HCT116 (cell line): Measurements from ENCODE around the gene SUN5. TPM values are rescaled to one million over a fixed set of nuclear protein-coding genes. Genes with fewer than 3 reads are reported as not detected.

ENCODE experiments used
- ATAC-seq: fragments of 200-7000 bp; cut with Tn5 transposase; 2 replicates; pipeline ENCODE4 v1.9.1; 2020; ENCODE audit warnings: mild to moderate bottlenecking, moderate library complexity
- BruUV-seq: library from RNA; stranded (reverse); fragments of 400-500 nt; replicated peaks from 2 replicates; lab custom pipeline; 2021; lab: Mats Ljungman, UMichigan
- CTCF ChIA-PET: fragments of 300-600 bp; sonication (Branson Sonifier 250); formaldehyde crosslinking; loops from one replicate; lab custom pipeline; 2021; ENCODE audit warnings: antibody characterized with exemption; lab: Charles Lee
- POLR2A ChIA-PET: fragments of 300-600, 350-600 bp; sonication (Branson Sonifier 250); formaldehyde crosslinking; loops from one replicate; lab custom pipeline; 2021; ENCODE audit warnings: antibody characterized with exemption; lab: Charles Lee
- RAD21 ChIA-PET, 2 experiments: fragments of 300-600 bp; sonication (Branson Sonifier 250); formaldehyde crosslinking; loops; one replicate each; lab custom pipeline; 2023; ENCODE audit warnings: low total read pairs in 2 of 2; ENCODE audit not compliant: uncharacterized antibody in 2 of 2, unreplicated experiment in 2 of 2, low non-redundant PET in 1 of 2; lab: Charles Lee
- DNase-seq: peaks from one replicate; pipeline ENCODE4 v3.0.0-alpha.2; 2010; ENCODE audit warnings: low read depth, low spot score
- H2AFZ ChIP-seq: fragments of 200-600 bp; shearing (Covaris generic), sonication (generic); 2 replicates; pipeline ENCODE4 v1.6.1; 2017; ENCODE audit warnings: low read depth, mixed run types, mixed read lengths, antibody characterized with exemption, low read length; ENCODE audit not compliant: poor library complexity, severe bottlenecking
- H3K27ac ChIP-seq: 2 replicates; pipeline ENCODE4 v1.5.1; 2012; ENCODE audit warnings: low read depth, low read length
- H3K27me3 ChIP-seq: fragments of 200-600 bp; sonication (generic); 2 replicates; pipeline ENCODE4 v1.6.1; 2016; ENCODE audit warnings: mixed run types, low read length, mixed read lengths; ENCODE audit not compliant: insufficient read depth
- H3K36me3 ChIP-seq, 2 experiments: fragments of 200-500 bp in 1 of 2; fragments of 200-600 bp in 1 of 2; sonication (Bioruptor generic) in 1 of 2; sonication (generic) in 1 of 2; 2 replicates each; pipeline versions ENCODE4 v1.5.1 to v1.6.1; 2014 to 2016; ENCODE audit warnings: low read length in 2 of 2, inconsistent platforms in 1 of 2, mixed read lengths in 1 of 2, mixed run types in 1 of 2; ENCODE audit not compliant: insufficient read depth in 2 of 2, control insufficient read depth in 1 of 2
- H3K4me1 ChIP-seq, 2 experiments: fragments of 200-600 bp in 1 of 2; sonication (generic) in 1 of 2; 2 replicates each; pipeline versions ENCODE4 v1.5.1 to v1.6.1; 2012 to 2017; ENCODE audit warnings: low read length in 2 of 2, inconsistent platforms in 1 of 2, mild to moderate bottlenecking in 1 of 2, mixed read lengths in 1 of 2, mixed run types in 1 of 2, moderate library complexity in 1 of 2; ENCODE audit not compliant: insufficient read depth in 2 of 2, control insufficient read depth in 1 of 2
- H3K4me2 ChIP-seq: fragments of 200-600 bp; sonication (generic); 2 replicates; pipeline ENCODE4 v1.6.1; 2017; ENCODE audit warnings: mixed run types, low read length, mixed read lengths
- H3K4me3 ChIP-seq, 2 experiments: fragments of 200-600 bp in 1 of 2; sonication (generic) in 1 of 2; replicated peaks in 1 of 2; 2 replicates each; pipeline ENCODE4 v1.5.1; 2011 to 2016; ENCODE audit warnings: low read length in 2 of 2, control low read depth in 1 of 2, low read depth in 1 of 2, mild to moderate bottlenecking in 1 of 2, mixed read lengths in 1 of 2, mixed run types in 1 of 2
- H3K79me2 ChIP-seq: fragments of 200-600 bp; sonication (generic); 2 replicates; pipeline ENCODE4 v1.6.1; 2017; ENCODE audit warnings: mild to moderate bottlenecking, mixed run types, low read length, moderate library complexity, mixed read lengths; ENCODE audit not compliant: insufficient read depth
- H3K9ac ChIP-seq: fragments of 200-600 bp; sonication (generic); 2 replicates; pipeline ENCODE4 v1.6.1; 2016; ENCODE audit warnings: low read length, mixed read lengths
- H3K9me2 ChIP-seq: fragments of 200-600 bp; sonication (generic), shearing (Covaris generic); 2 replicates; pipeline ENCODE4 v1.6.1; 2017; ENCODE audit warnings: mixed run types, mild to moderate bottlenecking, moderate library complexity; ENCODE audit not compliant: insufficient read depth
- H3K9me3 ChIP-seq, 2 experiments: fragments of 200-500 bp in 1 of 2; fragments of 200-600 bp in 1 of 2; sonication (Bioruptor generic) in 1 of 2; sonication (generic) in 1 of 2; 2 replicates each; pipeline ENCODE4 v1.6.1; 2014 to 2017; ENCODE audit warnings: low read length in 2 of 2, mixed read lengths in 2 of 2, inconsistent platforms in 1 of 2, low read depth in 1 of 2, mild to moderate bottlenecking in 1 of 2, mixed run types in 1 of 2, moderate library complexity in 1 of 2; ENCODE audit not compliant: control insufficient read depth in 1 of 2, insufficient read depth in 1 of 2
- H4K20me1 ChIP-seq: fragments of 200-600 bp; sonication (generic), shearing (Covaris generic); 2 replicates; pipeline ENCODE4 v1.6.1; 2017; ENCODE audit warnings: mixed run types, mild to moderate bottlenecking, moderate library complexity; ENCODE audit not compliant: insufficient read depth
- CBX3 ChIP-seq: IDR thresholded peaks from 2 replicates; pipeline ENCODE4 v1.6.1; 2012; ENCODE audit warnings: low read depth
- CTCF ChIP-seq, 3 experiments: fragments of 200-600 bp in 1 of 3; sonication (generic) in 1 of 3; IDR thresholded peaks in 2 of 3; conservative IDR thresholded peaks in 1 of 3; 2 replicates each; pipeline ENCODE4 v1.5.1; 2012 to 2017; ENCODE audit warnings: low read depth in 2 of 3, low read length in 2 of 3, antibody characterized with exemption in 1 of 3, borderline replicate concordance in 1 of 3, control low read depth in 1 of 3, mild to moderate bottlenecking in 1 of 3, mixed read lengths in 1 of 3, mixed run types in 1 of 3, moderate library complexity in 1 of 3; ENCODE audit not compliant: insufficient read depth in 1 of 3
- POLR2A ChIP-seq: IDR thresholded peaks from 2 replicates; pipeline ENCODE4 v1.7.0; 2011; ENCODE audit warnings: borderline replicate concordance; ENCODE audit not compliant: insufficient read depth, insufficient read length; ENCODE audit errors: extremely low read depth
- POLR2AphosphoS5 ChIP-seq: IDR thresholded peaks from 2 replicates; pipeline ENCODE4 v1.6.1; 2011; ENCODE audit warnings: mild to moderate bottlenecking, low read depth, low read length, moderate library complexity
- RAD21 ChIP-seq: IDR thresholded peaks from 2 replicates; pipeline ENCODE4 v1.6.1; 2012; ENCODE audit warnings: low read depth, mild to moderate bottlenecking
- SIN3A ChIP-seq: IDR thresholded peaks from 2 replicates; pipeline ENCODE4 v1.6.1; 2012; ENCODE audit warnings: low read depth
- SRF ChIP-seq: IDR thresholded peaks from 2 replicates; pipeline ENCODE4 v1.6.1; 2012; ENCODE audit warnings: low read depth
- YY1 ChIP-seq: IDR thresholded peaks from 2 replicates; pipeline ENCODE4 v1.6.1; 2011; ENCODE audit warnings: low read length, low read depth, moderate library complexity, mild to moderate bottlenecking; ENCODE audit not compliant: insufficient replicate concordance; ENCODE audit errors: extremely low read depth
- ZBTB33 ChIP-seq: IDR thresholded peaks from 2 replicates; pipeline ENCODE4 v1.6.1; 2011; ENCODE audit warnings: mild to moderate bottlenecking, low read length, moderate library complexity; ENCODE audit not compliant: insufficient replicate concordance; ENCODE audit errors: extremely low read depth
- ZFX ChIP-seq: fragments of 450-650 bp; IDR thresholded peaks from 2 replicates; pipeline ENCODE4 v1.6.1; 2017
- ZNF274 ChIP-seq: fragments of 200-500 bp; sonication (Bioruptor generic); IDR thresholded peaks from 2 replicates; pipeline ENCODE4 v1.6.1; 2014; ENCODE audit warnings: mild to moderate bottlenecking, low read depth, low read length, inconsistent platforms
- intact Hi-C: fragments of 100-400 bp; cut with micrococcal nuclease; formaldehyde crosslinking; loops from 2 replicates; pipeline ENCODE4 v1.10.0; 2022
- total RNA-seq: library from RNA; stranded (reverse); gene quantifications from one replicate; pipeline ENCODE4 v1.2.1, GENCODE V29; 2021; ENCODE audit not compliant: unreplicated experiment

Gene SUN5
- total RNA-seq, 1 experiment from 2014 or later = not detected

- DNase-seq (no peak), ATAC-seq (no peak)
- no peaks in the 10 kb centered on the region; a peak in 1 of 4 replicates for H3K4me1 ChIP-seq
- H3K9me2 ChIP-seq = no peaks in the 10 kb centered on the region
- BruUV-seq = no TSS peak
- no peak overlapping the region for H3K9ac ChIP-seq
- H3K36me3 ChIP-seq = no peaks in the 10 kb centered on the region
- intact Hi-C loops = no loop called here
- H4K20me1 ChIP-seq = no peaks in the 10 kb centered on the region
- H3K79me2 ChIP-seq = no peaks in the 10 kb centered on the region
- H3K9me3 ChIP-seq = peaks cover 0 to 3% of the 10 kb centered on the region in 2 experiments; a peak in 1 of 4 replicates
- no peak for TF ChIP-seq ZNF274
- no peak for TF ChIP-seq SIN3A
- TF ChIP-seq CBX3 = no peak
- no peak for TF ChIP-seq POLR2AphosphoS5
- no peak for TF ChIP-seq YY1
- no peak for TF ChIP-seq ZBTB33
- TF ChIP-seq ZFX = no peak
- TF ChIP-seq RAD21 = peak; percentile 17; the same call in 1 of the 2 replicates
- no peak for TF ChIP-seq SRF
- TF ChIP-seq POLR2A = no peak
- peak in 2 of 3 experiments; percentile 3 to 50; a peak in 2 of 6 replicates for TF ChIP-seq CTCF (IDR thresholded peaks at IDR 0.05 in 2 of 3, conservative IDR thresholded peaks at IDR 0.05 in 1 of 3; ENCODE audit: borderline replicate concordance in 1 of 3, insufficient read depth in 1 of 3, low read depth in 2 of 3, low read length in 2 of 3)
- no peak overlapping the region for H2AFZ ChIP-seq
- H3K27ac ChIP-seq = no peak overlapping the region
- CTCF ChIA-PET = interaction anchor here (1.6 kb wide), 1 partner anchor 9 kb away, joined by 5 read pairs; the partner anchor contains the start of gene SUN5
- RAD21 ChIA-PET = no interaction called here
- POLR2A ChIA-PET = no interaction called here
- no peak overlapping the region for H3K4me2 ChIP-seq
- no peak overlapping the region for H3K4me3 ChIP-seq
- H3K27me3 ChIP-seq = no peaks in the 10 kb centered on the region
Observed at GRCh38 chr20:32995802-32996201, 8.4 kb downstream of the SUN5 start.
